PC-3 (cell line): Measurements from ENCODE around the gene TSC22D4. TPM values are rescaled to one million over a fixed set of nuclear protein-coding genes. Genes with fewer than 3 reads are reported as not detected.

Source experiments
- ATAC-seq: fragments of 200-7000 bp; cut with Tn5 transposase; 2 replicates; pipeline ENCODE4 v1.9.1; 2020; ENCODE audit warnings: mild to moderate bottlenecking, moderate library complexity
- BruUV-seq: library from RNA; stranded (reverse); fragments of 400-500 nt; replicated peaks from 2 replicates; lab custom pipeline; 2021; lab: Mats Ljungman, UMichigan
- CTCF ChIA-PET: fragments of 300-600 bp; sonication (Branson Sonifier 250); formaldehyde crosslinking; loops from one replicate; lab custom pipeline; 2022; ENCODE audit warnings: antibody characterized with exemption; lab: Charles Lee
- POLR2A ChIA-PET: fragments of 300-600 bp; sonication (Branson Sonifier 250); formaldehyde crosslinking; loops from one replicate; lab custom pipeline; 2022; ENCODE audit warnings: antibody characterized with exemption; ENCODE audit not compliant: unreplicated experiment; lab: Charles Lee
- DNase-seq: peaks from one replicate; pipeline ENCODE4 v3.0.0-alpha.2; 2015
- H2AFZ ChIP-seq: fragments of 300-600 bp; sonication (generic); 2 replicates; pipeline ENCODE4 v1.6.0; 2016; ENCODE audit warnings: antibody characterized with exemption, low read length
- H3F3A ChIP-seq: fragments of 300-600 bp; sonication (generic); one replicate; pipeline ENCODE4 v1.6.0; 2017; ENCODE audit warnings: antibody characterized with exemption, low read length, control low read depth, mild to moderate bottlenecking; ENCODE audit not compliant: unreplicated experiment
- H3K27ac ChIP-seq: fragments of 300-600 bp; sonication (generic); 2 replicates; pipeline ENCODE4 v1.5.1; 2016; ENCODE audit warnings: mild to moderate bottlenecking, low read length
- H3K27me3 ChIP-seq: fragments of 300-600 bp; sonication (generic); 2 replicates; pipeline ENCODE4 v1.6.1; 2016; ENCODE audit warnings: low read length, mixed read lengths
- H3K36me3 ChIP-seq: fragments of 300-600 bp; sonication (generic); 2 replicates; pipeline ENCODE4 v1.6.1; 2016; ENCODE audit warnings: low read depth, mixed run types, low read length, mixed read lengths
- H3K4me1 ChIP-seq: fragments of 300-600 bp; sonication (generic); 2 replicates; pipeline ENCODE4 v1.5.1; 2016; ENCODE audit warnings: low read length; ENCODE audit not compliant: insufficient read depth
- H3K4me2 ChIP-seq: fragments of 300-600 bp; sonication (generic); 2 replicates; pipeline ENCODE4 v1.6.0; 2016; ENCODE audit warnings: low read length
- H3K4me3 ChIP-seq: fragments of 300-600 bp; sonication (generic); 2 replicates; pipeline ENCODE4 v1.5.1; 2016; ENCODE audit warnings: mild to moderate bottlenecking, low read length, mixed read lengths
- H3K79me2 ChIP-seq: fragments of 300-600 bp; sonication (generic); 2 replicates; pipeline ENCODE4 v1.6.1; 2017; ENCODE audit warnings: low read length, mixed read lengths
- H3K9ac ChIP-seq: fragments of 300-600 bp; sonication (generic); 2 replicates; pipeline ENCODE4 v1.6.0; 2016; ENCODE audit warnings: mild to moderate bottlenecking, low read length
- H3K9me2 ChIP-seq: fragments of 300-600 bp; sonication (generic); replicated peaks from 2 replicates; pipeline ENCODE4 v1.6.1; 2016; ENCODE audit warnings: mixed run types, low read length, mixed read lengths
- H3K9me3 ChIP-seq: fragments of 300-600 bp; sonication (generic); 2 replicates; pipeline ENCODE4 v1.6.1; 2016; ENCODE audit warnings: low read length, mixed read lengths
- H4K20me1 ChIP-seq: fragments of 300-600 bp; sonication (generic); 2 replicates; pipeline ENCODE4 v1.6.1; 2016; ENCODE audit warnings: low read length, mixed read lengths
- CTCF ChIP-seq: fragments of 300-600 bp; sonication (generic); conservative IDR thresholded peaks from 2 replicates; pipeline ENCODE4 v1.5.1; 2017; ENCODE audit warnings: antibody characterized with exemption, low read depth, mild to moderate bottlenecking, low read length
- EZH2 ChIP-seq: fragments of 300-600 bp; sonication (generic); IDR thresholded peaks from one replicate; pipeline ENCODE4 v1.6.1; 2017; ENCODE audit warnings: antibody characterized with exemption, mild to moderate bottlenecking, low read length; ENCODE audit not compliant: unreplicated experiment
- EZH2phosphoT487 ChIP-seq: fragments of 300-600 bp; sonication (generic); IDR thresholded peaks from 2 replicates; pipeline ENCODE4 v1.6.1; 2018; ENCODE audit warnings: mild to moderate bottlenecking, antibody characterized with exemption, low read length, borderline replicate concordance
- intact Hi-C: fragments of 100-400 bp; cut with micrococcal nuclease; formaldehyde crosslinking; loops from 2 replicates; pipeline ENCODE4 v1.9.0; 2023
- total RNA-seq: library from RNA; depleted of rRNA; stranded (reverse); fragments of >200 nt; gene quantifications from 2 replicates; pipeline ENCODE4 v1.2.3, GENCODE V29; 2014

Gene TSC22D4
- total RNA-seq, 1 experiment from 2014 or later, result 57.1 TPM

GRCh38 chr7:100444311-100445278 is 34.4 kb downstream of the TSC22D4 start:
- Histone ChIP-seq H3K9me3 (no peaks in the 10 kb centered on the region), H3K36me3 (no peaks in the 10 kb centered on the region), H3F3A (no peaks in the 10 kb centered on the region), H3K27me3 (no peaks in the 10 kb centered on the region), H3K9me2 (no peaks in the 10 kb centered on the region), H3K79me2 (no peaks in the 10 kb centered on the region), H3K4me3 (no peak overlapping the region), H3K4me1 (no peaks in the 10 kb centered on the region), H3K4me2 (no peak overlapping the region), H3K27ac (no peak overlapping the region), H3K9ac (no peak overlapping the region), H4K20me1 (no peaks in the 10 kb centered on the region), H2AFZ (no peak overlapping the region)
- intact Hi-C loops, result no loop called here
- ATAC-seq, result no peak; the same call in 1 of the 2 replicates
- TF ChIP-seq EZH2phosphoT487 (no peak), CTCF (no peak), EZH2 (no peak)
- ChIA-PET POLR2A (interaction anchor here (0.5 kb wide), 1 partner anchor 16 kb away, joined by 3 read pairs; no protein-coding TSS in a partner anchor), CTCF (interaction anchor here (0.7 kb wide), 1 partner anchor 141 kb away, joined by 4 read pairs; the partner anchor contains the start of genes FBXO24 and LRCH4)
- no TSS peak for BruUV-seq
- DNase-seq, result no peak

DNA sequence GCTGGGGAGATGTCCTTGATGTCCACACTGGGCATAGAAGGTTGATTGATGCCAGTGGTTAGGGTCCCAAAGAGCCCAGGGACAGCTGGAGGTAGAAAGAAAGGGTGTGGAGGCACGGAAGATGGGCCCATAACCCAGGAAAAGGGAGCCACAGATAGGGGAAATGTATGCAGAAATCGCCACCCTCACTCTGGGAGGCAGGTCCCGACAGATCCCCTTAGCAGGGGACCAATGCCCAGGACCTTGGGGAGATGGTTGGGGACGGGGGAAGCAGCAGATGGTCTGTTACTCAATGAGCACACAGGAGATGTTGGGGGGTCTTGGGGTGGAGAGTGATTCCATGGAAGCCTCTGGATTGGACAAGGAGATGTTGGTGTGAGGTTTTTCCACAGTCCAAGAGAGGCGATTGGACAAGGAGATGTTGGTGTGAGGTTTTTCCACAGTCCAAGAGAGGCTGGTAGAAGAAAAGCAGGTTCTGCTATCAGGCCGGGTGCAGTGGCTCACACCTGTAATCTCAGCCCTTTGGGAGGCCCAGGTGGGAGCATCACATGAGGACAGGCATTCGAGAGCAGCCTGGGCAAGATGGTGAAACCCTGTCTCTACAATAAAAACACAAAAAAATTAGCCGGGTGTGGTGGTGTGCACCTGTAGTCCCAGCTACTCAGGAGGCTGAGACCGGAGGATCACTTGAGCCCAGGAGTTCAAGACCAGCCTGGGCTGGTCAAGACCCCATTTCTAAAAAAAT is 35.7 kb downstream of the TSC22D4 start:
- no peaks in the 10 kb centered on the region for H4K20me1 ChIP-seq
- no peak overlapping the region for H3K27ac ChIP-seq
- no peaks in the 10 kb centered on the region for H3K36me3 ChIP-seq
- no peak overlapping the region for H3K9ac ChIP-seq
- ATAC-seq, result no peak
- no peak for DNase-seq
- no peaks in the 10 kb centered on the region for H3K9me2 ChIP-seq
- no peaks in the 10 kb centered on the region for H3K4me1 ChIP-seq
- H3K79me2 ChIP-seq, result no peaks in the 10 kb centered on the region
- CTCF ChIA-PET, result interaction anchor here (0.5 to 0.7 kb wide), 2 partner anchors 22 to 143 kb away, joined by 3 to 4 read pairs; partner anchors contain the start of genes FBXO24 and LRCH4
- H2AFZ ChIP-seq, result no peak overlapping the region
- no peaks in the 10 kb centered on the region for H3K9me3 ChIP-seq
- no TSS peak for BruUV-seq
- H3K4me2 ChIP-seq, result no peak overlapping the region
- intact Hi-C loops, result no loop called here
- no peaks in the 10 kb centered on the region for H3K27me3 ChIP-seq
- no peak for TF ChIP-seq EZH2
- no peak for TF ChIP-seq EZH2phosphoT487
- no peak for TF ChIP-seq CTCF
- H3K4me3 ChIP-seq, result no peak overlapping the region
- POLR2A ChIA-PET, result no interaction called here
- H3F3A ChIP-seq, result no peaks in the 10 kb centered on the region
